NOMO-1 (cell line): ENCODE measurements around the gene MDH2.
"Not testable (repeated sequence)": the region's sequence is repeated elsewhere in the genome, so short reads cannot be mapped to it uniquely, and the experiment has no call there.

Experiments
- DNase-seq, 2 experiments: peaks; one replicate each; lab custom pipeline; 2025; ENCODE audit not compliant: unreplicated experiment in 2 of 2; lab: John Stamatoyannopoulos, UW

Gene MDH2

GRCh38 chr7:76069238-76069638 lies 21.3 kb downstream of the MDH2 start:
- DNase-seq = peak; percentile 61 to 73

- no peak for DNase-seq
Observed at GRCh38 chr7:76071316-76072242, 23.7 kb downstream of the MDH2 start.

GRCh38 chr7:76072243-76073148 lies 24.6 kb downstream of the MDH2 start:
- no peak for DNase-seq

GRCh38 chr7:76073335-76073990 lies 25.6 kb downstream of the MDH2 start:
- no peak for DNase-seq

- DNase-seq = no peak
Observed at GRCh38 chr7:76074306-76074971, 26.5 kb downstream of the MDH2 start.

- DNase-seq = no peak
Observed at GRCh38 chr7:76074972-76075370, 27.1 kb downstream of the MDH2 start.

GRCh38 chr7:76076995-76077394 lies 29.1 kb downstream of the MDH2 start:
- DNase-seq = no peak

- DNase-seq = peak in 1 of 2 experiments; percentile 60
Observed at GRCh38 chr7:76077435-76077834, 29.5 kb downstream of the MDH2 start.

GRCh38 chr7:76080204-76080603 lies 32.3 kb downstream of the MDH2 start:
- DNase-seq = no peak

- not testable (repeated sequence) for DNase-seq
Observed at GRCh38 chr7:76084115-76084514, 36.2 kb downstream of the MDH2 start.

GRCh38 chr7:76086070-76086469 lies 38.2 kb downstream of the MDH2 start:
- no peak for DNase-seq

- DNase-seq = peak in 1 of 2 experiments; percentile 44
Observed at GRCh38 chr7:76087362-76087791, 39.5 kb downstream of the MDH2 start.

GRCh38 chr7:76089865-76090475 lies 42.1 kb downstream of the MDH2 start:
- no peak for DNase-seq

GRCh38 chr7:76091506-76091905 lies 43.6 kb downstream of the MDH2 start:
- DNase-seq = no peak

GRCh38 chr7:76093531-76093930 lies 45.6 kb downstream of the MDH2 start:
- not testable (repeated sequence) for DNase-seq

GRCh38 chr7:76094326-76094725 lies 46.4 kb downstream of the MDH2 start:
- DNase-seq = not testable (repeated sequence)

GRCh38 chr7:76095908-76096307 lies 48.0 kb downstream of the MDH2 start:
- no peak for DNase-seq

GRCh38 chr7:76101693-76102437 lies 54.0 kb downstream of the MDH2 start:
- DNase-seq = not testable (repeated sequence)

GRCh38 chr7:76103788-76104187 lies 55.9 kb downstream of the MDH2 start:
- DNase-seq = not testable (repeated sequence)
